ENCODE measurements around the gene CYP4F8. TPM values are rescaled to one million over a fixed set of nuclear protein-coding genes. Genes with fewer than 3 reads are reported as not detected.

The CYP4F8 gene
- total RNA-seq, 4 donors from 2014 or later: not detected

DNA sequence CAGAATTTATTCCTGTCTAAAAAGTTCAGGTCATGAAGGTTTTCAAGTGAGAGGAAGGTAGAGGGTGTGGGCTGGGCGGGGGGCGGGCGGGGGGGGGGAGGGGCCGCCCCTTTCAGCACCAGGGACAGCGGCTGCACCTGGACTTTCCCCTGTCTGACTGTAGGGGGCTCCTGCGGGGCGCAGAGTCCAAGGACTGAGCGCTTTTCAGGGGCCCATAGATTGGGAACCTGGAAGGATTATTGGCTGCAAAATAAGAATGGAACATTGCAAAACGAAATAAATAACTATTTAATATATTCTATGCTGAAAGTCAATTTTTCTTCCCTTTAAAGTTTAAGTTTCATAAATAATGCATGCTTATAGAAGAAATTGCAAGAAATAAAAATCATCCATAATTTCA is 16.8 kb downstream of the CYP4F8 start:
- Histone ChIP-seq H3K36me3 (no peaks in the 10 kb centered on the region), H3K4me1 (no peaks in the 10 kb centered on the region), H3K27me3 (no peaks in the 10 kb centered on the region), H3K9me3 (no peaks in the 10 kb centered on the region), H3K4me3 (no peak overlapping the region), H3K27ac (no peak overlapping the region)
- no peak for TF ChIP-seq POLR2A (IDR thresholded peaks at IDR 0.05)
- TF ChIP-seq, protein P1, sequence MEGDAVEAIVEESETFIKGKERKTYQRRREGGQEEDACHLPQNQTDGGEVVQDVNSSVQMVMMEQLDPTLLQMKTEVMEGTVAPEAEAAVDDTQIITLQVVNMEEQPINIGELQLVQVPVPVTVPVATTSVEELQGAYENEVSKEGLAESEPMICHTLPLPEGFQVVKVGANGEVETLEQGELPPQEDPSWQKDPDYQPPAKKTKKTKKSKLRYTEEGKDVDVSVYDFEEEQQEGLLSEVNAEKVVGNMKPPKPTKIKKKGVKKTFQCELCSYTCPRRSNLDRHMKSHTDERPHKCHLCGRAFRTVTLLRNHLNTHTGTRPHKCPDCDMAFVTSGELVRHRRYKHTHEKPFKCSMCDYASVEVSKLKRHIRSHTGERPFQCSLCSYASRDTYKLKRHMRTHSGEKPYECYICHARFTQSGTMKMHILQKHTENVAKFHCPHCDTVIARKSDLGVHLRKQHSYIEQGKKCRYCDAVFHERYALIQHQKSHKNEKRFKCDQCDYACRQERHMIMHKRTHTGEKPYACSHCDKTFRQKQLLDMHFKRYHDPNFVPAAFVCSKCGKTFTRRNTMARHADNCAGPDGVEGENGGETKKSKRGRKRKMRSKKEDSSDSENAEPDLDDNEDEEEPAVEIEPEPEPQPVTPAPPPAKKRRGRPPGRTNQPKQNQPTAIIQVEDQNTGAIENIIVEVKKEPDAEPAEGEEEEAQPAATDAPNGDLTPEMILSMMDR (IDR thresholded peaks at IDR 0.05): peak in 4 of 6 experiments; percentile 23 to 31 (median 28)
- DNase-seq: no peak

DNA sequence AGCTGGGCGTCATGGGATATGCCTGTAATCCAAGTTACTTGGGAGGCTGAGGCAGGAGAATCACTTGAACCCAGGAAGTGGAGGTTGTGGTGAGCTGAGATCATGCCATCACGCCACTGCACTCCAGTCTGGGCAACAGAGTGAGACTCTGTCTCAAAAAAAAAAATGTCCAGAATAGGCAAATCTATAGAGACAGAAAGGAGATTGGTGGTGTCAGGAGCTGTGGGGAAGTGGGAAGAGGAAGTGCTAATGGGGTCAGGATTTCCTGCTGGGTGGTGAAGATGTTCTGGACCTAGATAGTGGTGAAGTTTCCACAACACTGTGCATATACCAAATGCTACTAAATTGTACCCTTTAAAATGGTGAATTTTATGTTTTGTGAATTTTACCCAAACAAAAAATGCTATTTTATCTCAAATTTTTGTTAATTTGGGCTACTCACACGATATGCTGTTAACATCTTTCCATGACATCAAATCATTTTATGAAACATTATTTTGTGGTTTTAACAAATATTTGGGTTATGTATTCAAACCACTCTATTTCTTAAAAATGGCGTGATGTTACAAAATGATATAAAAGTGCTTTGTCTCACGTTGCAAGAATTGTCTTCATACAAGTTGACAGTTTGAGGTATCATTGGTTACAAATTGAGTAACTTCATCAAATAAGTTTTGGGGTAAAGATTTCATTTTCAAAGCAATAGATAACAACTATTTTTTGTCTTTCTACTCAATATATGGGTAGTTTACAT is 18.2 kb downstream of the CYP4F8 start:
- no peaks in the 10 kb centered on the region for H3K36me3 ChIP-seq
- TF ChIP-seq, protein P1 (IDR thresholded peaks at IDR 0.05): no peak
- no peak for TF ChIP-seq POLR2A (IDR thresholded peaks at IDR 0.05)
- DNase-seq: no peak
- H3K4me3 ChIP-seq: no peak overlapping the region
- no peak overlapping the region for H3K27ac ChIP-seq
- no peaks in the 10 kb centered on the region for H3K27me3 ChIP-seq
- H3K9me3 ChIP-seq: no peaks in the 10 kb centered on the region
- no peaks in the 10 kb centered on the region for H3K4me1 ChIP-seq

DNA sequence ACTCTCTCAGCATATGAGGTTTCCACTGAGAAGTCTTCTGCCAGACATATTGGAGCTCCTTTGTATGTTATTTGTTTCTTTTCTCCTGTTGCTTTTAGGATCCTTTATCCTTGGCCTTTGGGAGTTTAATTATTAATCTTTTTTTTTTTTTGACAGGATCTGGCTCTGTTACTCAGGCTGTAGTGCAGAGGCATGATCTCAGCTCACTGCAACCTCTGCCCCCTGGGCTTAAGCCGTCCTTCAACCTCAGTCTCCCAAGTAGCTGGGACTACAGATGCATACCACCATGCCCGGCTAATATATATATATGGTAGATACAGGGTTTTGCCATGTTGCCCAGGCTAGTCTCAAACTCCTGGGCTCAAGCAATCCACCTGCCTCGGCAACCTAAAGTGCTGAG is 19.1 kb downstream of the CYP4F8 start:
- Histone ChIP-seq H3K9me3 (no peaks in the 10 kb centered on the region), H3K27me3 (no peaks in the 10 kb centered on the region), H3K4me1 (no peaks in the 10 kb centered on the region), H3K4me3 (no peak overlapping the region), H3K27ac (no peak overlapping the region), H3K36me3 (no peaks in the 10 kb centered on the region)
- DNase-seq: no peak
- no peak for TF ChIP-seq POLR2A (IDR thresholded peaks at IDR 0.05)
- TF ChIP-seq, protein P1 (IDR thresholded peaks at IDR 0.05): no peak

DNA sequence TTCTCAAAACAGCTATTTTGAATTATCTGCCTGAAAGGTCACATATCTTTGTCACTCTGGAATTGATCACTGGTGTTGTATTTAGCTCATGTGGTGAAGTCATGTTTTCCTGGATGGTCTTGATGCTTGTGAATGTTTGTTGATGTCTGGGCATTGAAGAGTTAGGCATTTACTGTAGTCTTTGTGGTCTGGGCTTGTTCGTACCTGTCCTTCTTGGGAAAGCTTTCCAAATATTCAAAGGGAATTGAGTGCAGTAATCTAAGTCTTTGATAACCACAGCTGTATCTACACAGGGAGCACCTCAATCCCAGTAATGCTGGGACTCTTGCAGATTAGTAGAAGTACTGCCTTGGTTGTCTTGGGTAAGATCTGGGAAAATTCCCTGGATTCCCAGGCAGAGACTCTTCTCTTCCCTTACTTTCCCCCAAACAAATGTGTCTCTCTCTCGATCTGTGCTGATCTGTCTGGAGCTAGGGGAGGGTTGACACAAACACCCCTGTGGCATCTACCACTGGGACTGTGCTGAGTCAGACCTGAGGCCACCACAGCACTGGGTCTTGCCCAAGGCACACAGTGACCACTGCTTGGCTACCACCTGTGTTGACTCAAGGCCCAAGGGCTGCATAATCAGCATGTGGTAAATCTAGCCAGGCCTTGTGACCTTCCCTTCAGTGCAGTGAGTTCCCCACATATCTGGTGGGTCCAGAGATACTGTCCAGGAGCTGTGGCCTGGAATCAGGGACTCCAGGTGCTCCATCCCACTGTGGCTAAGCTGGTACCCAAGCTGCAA is 20.2 kb downstream of the CYP4F8 start:
- Histone ChIP-seq H3K27ac (no peak overlapping the region), H3K27me3 (no peaks in the 10 kb centered on the region), H3K9me3 (no peaks in the 10 kb centered on the region), H3K36me3 (no peaks in the 10 kb centered on the region), H3K4me1 (peaks cover 0 to 4% (median 0%) of the 10 kb centered on the region in 4 donors), H3K4me3 (no peak overlapping the region)
- DNase-seq: no peak
- TF ChIP-seq, protein P1 (IDR thresholded peaks at IDR 0.05): no peak
- TF ChIP-seq POLR2A (IDR thresholded peaks at IDR 0.05): no peak

DNA sequence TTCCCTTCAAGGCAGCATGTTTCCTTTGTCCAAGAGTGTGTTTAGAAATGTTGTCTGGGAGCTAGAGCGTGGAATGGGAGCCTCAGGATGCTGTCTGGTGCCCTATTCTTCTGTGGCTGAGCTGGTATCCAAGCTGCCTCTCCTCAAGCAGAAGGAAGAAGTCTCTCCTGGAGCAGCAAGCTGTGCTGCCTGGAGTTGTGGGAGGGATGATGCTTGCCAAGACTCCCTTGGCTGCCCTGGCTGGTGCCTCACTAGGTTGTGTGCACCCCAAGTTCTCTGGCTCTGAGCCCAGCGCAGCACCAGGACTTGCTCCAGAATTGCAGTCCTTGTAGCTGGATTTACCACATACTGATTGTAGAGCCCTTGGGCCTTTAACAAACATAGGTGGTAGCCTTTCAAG is 21.0 kb downstream of the CYP4F8 start:
- Histone ChIP-seq H3K27ac (no peak overlapping the region), H3K4me1 (peaks cover 0 to 6% (median 0%) of the 10 kb centered on the region in 4 donors), H3K9me3 (no peaks in the 10 kb centered on the region), H3K27me3 (no peaks in the 10 kb centered on the region), H3K4me3 (no peak overlapping the region), H3K36me3 (no peaks in the 10 kb centered on the region)
- TF ChIP-seq POLR2A (IDR thresholded peaks at IDR 0.05): no peak
- TF ChIP-seq, protein P1 (IDR thresholded peaks at IDR 0.05): no peak
- no peak for DNase-seq

Data from Peyer's patch (tissue), 4 donors.